ENCODE results near the gene DLG1. TPM values are rescaled to one million over a fixed set of nuclear protein-coding genes. Genes with fewer than 3 reads are reported as not detected.

Gene DLG1
- total RNA-seq, 1 donor from 2014 or later: 116 TPM

DNA sequence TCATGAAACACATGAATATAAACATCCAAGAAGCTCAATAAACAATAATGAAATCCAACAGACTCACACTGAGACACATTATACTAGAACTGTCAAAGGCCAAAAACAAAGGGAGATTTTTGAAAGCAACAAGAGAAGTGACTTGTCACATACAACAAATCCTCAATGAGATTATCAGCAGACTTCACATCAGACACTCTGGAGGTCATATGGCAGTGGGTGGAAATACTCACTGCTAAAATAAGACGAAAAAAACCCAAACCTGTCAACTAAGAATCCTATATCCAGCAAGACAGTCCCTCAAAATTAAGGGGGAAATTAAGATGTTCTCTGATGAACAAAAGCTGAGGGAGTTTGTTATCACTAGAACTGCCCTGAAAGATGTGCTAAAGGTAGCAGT lies 143.4 kb downstream of the DLG1 start:
- ATAC-seq: no peak
- no peak for DNase-seq (ENCODE audit: low spot score)
- intact Hi-C loops (cut with DNase I): no loop called here

DNA sequence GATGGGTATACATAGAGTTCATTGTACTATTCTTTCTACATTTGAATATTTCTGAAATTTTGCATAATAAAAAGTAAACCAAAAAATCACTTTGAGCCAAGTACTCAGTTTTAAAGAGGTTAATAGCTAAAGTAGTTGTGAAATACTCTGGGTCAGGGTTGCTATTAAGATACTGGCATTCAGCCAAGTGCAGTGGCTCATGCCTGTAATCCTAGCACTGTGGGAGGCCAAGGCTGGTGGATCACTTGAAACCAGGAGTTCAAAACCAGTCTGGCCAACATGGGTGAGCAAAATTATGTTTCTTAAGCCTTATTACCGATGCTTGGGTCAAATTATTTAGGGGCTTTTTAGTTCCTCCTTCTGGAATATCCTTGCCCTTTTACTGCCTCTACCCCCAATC lies 146.8 kb downstream of the DLG1 start:
- intact Hi-C loops (cut with DNase I): no loop called here
- DNase-seq (ENCODE audit: low spot score) (no peak), ATAC-seq (peak; percentile 93)

DNA sequence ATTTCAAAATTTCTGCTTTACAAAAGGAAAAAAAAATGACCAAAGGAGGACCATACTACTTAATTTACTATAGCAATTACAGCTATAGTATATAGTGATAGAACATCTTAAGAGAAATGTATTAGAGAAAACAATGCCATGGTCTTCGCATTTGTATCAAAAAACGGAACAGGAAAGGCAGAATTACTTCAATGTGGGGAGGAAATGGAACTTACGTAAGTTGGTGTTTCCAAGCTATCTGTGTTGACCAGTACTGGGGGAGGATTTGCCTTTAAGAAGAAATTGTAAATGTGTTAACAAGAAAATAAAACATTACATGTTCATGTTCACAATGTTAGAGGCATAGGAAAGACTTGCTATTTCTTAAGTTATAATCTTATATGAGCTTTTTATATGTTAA lies 148.9 kb downstream of the DLG1 start:
- intact Hi-C loops (cut with DNase I): no loop called here
- no peak for DNase-seq (ENCODE audit: low spot score)
- no peak for ATAC-seq

DNA sequence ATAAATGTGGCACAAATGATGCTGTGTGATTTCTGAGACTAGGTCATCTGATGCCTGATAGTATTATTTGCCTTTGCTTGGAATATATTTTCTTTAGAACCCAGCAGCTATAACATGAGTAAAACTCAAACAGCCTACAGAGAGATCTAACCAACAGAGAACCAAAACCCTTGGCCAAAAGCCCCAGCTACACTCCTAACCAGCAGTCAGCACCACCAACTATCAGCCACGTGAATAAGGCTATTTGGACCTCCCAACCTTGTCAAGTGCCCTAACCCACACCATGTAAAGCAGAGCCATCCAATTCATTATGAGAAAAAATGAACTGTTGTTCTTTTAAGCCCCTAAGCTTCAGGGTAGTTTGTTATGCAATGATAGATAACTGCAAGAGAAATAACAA lies 154.2 kb downstream of the DLG1 start:
- ATAC-seq (no peak), DNase-seq (ENCODE audit: low spot score) (no peak)
- intact Hi-C loops (cut with DNase I): no loop called here

DNA sequence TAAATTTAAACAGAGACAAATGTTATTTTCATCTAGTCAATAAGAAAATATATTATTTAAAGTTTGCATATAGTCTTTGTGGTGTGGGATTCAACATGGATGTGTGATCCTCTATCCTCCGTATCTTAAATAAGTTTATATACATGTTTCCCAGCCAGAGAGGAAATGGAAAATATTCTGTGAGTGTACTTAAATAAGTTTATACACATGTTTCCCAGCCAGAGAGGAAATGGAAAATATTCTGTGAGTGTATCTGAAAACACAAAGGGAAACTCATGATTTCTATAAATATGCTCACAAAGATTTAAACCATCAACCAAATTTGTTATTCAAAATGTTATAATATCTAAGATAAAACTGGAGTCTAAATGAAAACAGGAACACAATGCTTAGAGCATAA lies 158.8 kb downstream of the DLG1 start:
- intact Hi-C loops (cut with DNase I): no loop called here

DNA sequence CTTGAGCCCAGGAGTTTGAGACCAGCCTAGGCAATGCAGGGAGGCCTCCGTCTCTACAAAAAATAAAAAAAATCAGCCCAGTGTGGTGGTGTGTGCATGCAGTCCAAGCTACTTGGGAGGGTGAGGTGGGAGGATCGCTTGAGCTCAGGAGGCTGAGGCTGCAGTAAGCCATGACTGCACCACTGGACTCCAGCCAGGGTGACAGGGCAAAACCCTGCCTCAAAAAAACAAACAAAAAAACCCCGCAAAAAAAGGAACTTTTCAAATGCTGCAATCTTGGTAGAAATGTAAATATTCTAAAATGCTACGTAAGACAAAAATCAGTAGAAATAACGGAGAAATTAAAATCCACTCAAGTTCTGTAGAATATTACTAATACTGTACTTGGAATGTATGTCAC lies 160.7 kb downstream of the DLG1 start:
- no peak for ATAC-seq
- DNase-seq (ENCODE audit: low spot score): no peak
- intact Hi-C loops (cut with DNase I): no loop called here

More for the DNA sequence above, 158.8 kb downstream of the DLG1 start:
- ATAC-seq: no peak
- no peak for DNase-seq (ENCODE audit: low spot score)

DNA sequence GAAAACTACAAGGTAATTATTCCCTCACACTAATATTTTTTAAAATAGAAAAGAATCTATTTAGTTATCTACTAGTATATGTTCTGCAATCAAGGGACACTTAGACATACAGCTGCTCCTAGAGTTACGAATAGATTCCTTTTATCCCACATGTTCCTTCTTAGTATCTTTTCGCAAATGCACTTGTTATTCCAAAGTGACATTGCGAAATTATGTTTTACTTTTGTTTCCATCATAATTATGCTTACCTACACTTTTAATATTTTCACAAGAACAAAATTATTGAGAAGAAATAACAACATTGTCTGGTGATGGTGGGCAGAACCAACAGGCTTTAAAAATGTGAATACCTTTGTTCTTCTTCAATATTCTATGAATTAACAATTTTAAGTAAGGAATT lies 161.7 kb downstream of the DLG1 start:
- no peak for ATAC-seq
- DNase-seq (ENCODE audit: low spot score): no peak
- intact Hi-C loops (cut with DNase I): no loop called here

DNA sequence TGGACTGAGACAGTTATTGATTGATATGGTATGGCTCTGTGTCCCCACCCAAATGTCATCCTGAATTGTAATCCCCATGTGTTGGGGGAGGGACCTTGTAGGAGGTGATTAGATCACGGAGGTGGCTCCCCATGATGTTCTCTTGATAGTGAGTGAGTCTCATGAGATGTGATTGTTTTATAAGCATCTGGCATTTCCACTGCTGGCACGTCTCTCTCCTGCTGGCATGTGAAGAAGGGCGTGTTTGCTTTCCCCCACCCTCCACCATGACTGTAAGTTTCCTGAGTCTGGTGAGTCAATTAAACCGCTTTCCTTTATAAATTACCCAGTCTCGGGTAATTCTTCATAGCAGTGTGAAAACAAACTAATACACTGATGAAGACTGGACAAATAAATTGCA lies 163.2 kb downstream of the DLG1 start:
- no peak for ATAC-seq
- intact Hi-C loops (cut with DNase I): no loop called here
- DNase-seq (ENCODE audit: low spot score): no peak

DNA sequence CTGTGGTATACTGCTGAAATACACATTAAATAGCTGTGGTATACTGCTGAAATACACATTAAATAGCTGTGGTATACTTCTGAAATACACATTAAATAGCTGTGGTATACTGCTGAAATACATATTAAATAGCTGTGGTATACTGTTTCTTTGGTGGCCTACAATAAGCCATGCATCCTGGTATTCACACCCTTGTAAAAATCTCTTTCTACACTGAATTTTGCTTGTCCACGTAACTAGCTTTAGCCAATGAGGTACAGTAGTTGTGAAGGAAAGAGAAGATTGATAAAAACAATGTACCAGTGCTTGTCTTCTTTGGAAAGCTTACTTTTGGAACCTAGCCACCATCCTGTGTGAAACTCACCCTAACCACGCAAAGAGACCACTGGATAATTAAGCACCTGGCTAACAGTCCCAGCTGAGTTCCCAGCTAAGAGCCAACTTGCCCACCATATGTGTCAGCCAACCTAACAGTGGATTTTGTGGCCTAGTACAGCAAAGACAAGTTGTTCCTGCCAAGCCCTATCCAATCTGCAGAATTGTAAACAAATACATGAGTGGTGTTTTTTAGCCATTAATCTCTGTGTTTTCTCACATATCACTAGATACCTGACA lies 165.4 kb downstream of the DLG1 start:
- ATAC-seq (no peak), DNase-seq (ENCODE audit: low spot score) (no peak)
- intact Hi-C loops (cut with DNase I): no loop called here

DNA sequence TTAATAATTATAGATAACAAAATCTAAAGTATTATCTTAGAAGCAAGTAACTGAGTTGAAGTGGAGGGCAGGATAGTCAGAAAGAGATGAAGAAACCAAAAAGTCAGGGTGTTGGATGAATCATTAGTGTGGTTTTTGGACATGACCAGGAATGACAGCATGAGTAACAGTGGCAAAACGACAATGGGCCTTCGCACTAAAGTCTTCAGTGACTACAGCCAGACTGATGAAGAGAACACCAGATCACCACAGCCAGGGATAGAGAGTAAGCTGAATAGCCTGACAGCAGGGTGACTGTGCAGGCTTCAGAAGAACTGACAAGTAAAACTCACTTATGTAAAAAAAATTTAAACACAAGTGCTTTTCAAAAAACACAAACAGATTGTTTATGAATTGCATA lies 172.8 kb downstream of the DLG1 start:
- intact Hi-C loops (cut with DNase I): no loop called here

DNA sequence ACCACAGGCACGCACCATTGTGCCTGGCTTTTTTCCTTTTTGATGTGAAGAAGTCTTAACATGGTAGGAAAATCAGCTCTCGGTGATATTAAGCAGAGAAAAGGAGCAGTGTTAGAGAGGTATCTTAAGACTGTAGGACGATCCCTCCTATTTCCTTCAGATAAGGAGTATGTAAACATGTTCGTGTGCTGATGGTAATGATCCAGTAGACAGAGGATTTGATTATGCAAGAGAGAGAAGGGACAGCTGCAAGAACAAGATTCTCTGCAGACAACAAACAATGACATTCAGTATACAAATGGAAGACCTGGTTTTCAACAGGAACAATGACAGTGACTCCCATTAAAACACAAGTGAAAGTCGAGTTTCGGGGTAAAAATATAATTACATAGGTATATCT lies 173.7 kb downstream of the DLG1 start:
- intact Hi-C loops (cut with DNase I): no loop called here
- no peak for ATAC-seq

More for the DNA sequence above, 172.8 kb downstream of the DLG1 start:
- no peak for ATAC-seq
- no peak for DNase-seq (ENCODE audit: low spot score)

DNA sequence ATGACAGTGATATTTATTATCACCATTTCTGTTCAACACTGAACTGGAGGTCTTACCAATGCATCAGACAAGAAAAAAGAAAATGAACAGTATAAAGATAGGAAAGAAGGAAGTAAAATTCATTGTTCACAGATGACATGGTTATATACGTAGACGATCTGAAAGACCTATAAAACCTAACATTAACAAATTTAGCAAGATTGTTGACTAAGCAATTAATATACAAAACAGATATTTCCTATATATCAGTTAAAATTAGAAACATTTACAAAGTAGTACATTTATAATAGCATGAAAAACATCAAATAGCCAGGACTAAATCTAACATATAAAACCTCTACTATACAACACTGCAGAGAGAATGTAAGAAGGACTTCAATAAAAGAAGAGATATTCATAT lies 176.0 kb downstream of the DLG1 start:
- intact Hi-C loops (cut with DNase I): no loop called here
- no peak for ATAC-seq
- DNase-seq (ENCODE audit: low spot score): no peak

More for the DNA sequence above, 173.7 kb downstream of the DLG1 start:
- no peak for DNase-seq (ENCODE audit: low spot score)

DNA sequence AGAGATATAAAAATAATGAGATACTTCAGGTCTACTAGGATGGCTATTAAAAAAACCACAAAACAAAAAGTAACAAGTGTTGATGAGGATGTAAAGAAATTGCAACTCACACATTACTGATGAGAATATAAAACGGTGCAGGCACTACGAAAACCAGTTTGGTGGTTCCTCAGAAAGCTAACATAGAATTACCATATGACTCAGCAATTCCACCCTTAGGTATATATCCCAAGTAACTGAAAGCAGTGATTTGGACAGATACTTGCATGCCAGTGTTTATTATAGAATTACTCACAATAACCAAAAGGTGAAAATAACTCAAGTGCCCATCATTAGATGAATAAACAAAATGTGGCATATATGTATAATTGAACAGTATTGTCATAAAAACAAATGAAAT lies 181.3 kb downstream of the DLG1 start:
- no peak for ATAC-seq
- DNase-seq (ENCODE audit: low spot score): no peak
- intact Hi-C loops (cut with DNase I): no loop called here

DNA sequence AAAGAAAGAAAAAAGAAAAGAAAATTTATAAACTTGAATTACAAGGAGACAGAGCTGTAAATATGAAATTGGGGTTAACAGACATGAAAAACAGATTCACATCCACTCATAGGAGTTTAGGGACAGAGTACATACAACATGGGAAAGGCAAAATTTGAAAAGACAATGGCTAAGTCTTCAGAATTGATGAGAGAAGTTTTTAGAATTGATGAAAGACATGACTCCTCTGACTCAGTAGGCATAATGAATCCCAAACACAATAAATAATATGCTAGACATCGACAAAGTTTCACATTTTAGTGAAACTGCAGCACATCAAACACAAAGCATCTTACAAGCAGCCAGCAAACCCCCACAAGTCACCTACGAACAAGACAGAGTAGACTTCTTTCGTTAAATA lies 184.4 kb downstream of the DLG1 start:
- intact Hi-C loops (cut with DNase I): no loop called here
- ATAC-seq (no peak), DNase-seq (ENCODE audit: low spot score) (no peak)

DNA sequence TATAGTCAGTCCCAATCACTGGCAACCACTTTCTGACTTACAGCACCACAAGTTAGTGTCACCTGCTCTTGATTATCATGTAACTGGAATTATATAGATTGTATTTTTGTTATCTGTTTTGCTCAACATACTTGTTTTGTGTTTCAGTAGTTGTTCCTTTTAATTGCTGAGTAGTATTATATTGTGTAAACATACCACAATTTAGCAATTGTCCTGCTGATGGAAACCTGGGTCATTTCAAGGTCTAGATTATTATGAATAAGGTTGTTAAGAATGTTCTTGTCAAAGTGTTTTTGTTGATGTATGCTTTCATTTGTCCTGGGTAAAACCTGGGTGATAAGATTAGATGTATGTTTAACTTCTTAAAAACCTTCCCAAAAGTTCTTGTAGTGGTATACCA lies 186.7 kb downstream of the DLG1 start:
- no peak for ATAC-seq
- intact Hi-C loops (cut with DNase I): no loop called here
- no peak for DNase-seq (ENCODE audit: low spot score)

DNA sequence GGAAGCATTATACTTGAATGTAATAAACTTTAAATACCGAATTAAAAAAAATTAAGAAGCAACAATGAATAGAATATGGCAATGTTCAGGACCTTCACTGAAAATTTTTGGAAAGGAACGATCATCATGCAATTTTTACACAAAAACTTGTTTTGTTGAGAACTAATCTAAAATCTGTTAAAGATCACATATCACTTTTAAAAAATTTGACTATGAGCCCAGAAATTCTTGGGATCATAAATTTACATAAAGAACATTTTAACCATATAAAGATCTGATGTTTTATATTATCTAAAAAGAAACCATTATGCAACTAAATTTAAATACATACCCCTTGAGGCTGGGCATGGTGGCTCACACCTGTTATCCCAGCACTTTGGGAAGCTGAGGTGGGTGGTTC lies 192.6 kb downstream of the DLG1 start:
- intact Hi-C loops (cut with DNase I): no loop called here
- no peak for ATAC-seq

DNA sequence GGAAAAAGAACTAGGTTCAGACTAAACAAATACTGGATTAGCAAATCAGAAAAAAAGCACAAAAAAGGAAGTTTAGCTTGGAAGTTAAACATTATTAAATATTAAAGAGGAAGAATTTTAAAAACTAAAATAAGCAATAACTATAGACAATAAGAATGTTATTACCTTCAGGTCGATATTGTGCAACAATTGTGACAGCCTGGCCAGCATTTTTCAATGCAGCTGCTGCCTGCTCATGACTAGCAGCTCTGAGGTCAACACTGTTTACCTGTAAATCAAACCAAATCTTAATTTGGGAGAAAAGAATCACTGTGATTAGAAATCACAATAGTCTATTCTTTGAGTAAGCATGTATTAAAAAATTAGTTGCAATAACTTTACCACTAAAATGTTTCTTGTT lies 193.7 kb downstream of the DLG1 start:
- intact Hi-C loops (cut with DNase I): no loop called here

More for the DNA sequence above, 192.6 kb downstream of the DLG1 start:
- no peak for DNase-seq (ENCODE audit: low spot score)

DNA sequence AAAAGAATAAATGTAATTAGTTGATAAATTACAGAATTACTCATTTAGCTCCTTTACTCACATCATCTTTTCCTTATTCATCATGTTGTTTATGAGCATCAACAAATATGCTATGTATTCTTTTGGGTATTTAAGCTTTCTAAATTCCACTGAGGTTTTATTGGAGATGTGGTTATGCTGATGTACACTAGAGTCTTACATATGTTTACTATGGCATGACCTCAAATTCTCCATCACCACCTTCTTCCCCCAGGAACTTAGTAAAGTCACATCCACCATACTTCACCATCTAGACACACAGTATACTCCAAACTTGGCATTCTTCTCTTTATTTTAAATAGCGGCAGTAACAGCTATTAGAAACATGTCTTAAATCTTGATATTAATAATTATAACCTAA lies 194.6 kb downstream of the DLG1 start:
- intact Hi-C loops (cut with DNase I): no loop called here
- no peak for ATAC-seq
- no peak for DNase-seq (ENCODE audit: low spot score)

More for the DNA sequence above, 193.7 kb downstream of the DLG1 start:
- no peak for DNase-seq (ENCODE audit: low spot score)
- ATAC-seq: no peak

DNA sequence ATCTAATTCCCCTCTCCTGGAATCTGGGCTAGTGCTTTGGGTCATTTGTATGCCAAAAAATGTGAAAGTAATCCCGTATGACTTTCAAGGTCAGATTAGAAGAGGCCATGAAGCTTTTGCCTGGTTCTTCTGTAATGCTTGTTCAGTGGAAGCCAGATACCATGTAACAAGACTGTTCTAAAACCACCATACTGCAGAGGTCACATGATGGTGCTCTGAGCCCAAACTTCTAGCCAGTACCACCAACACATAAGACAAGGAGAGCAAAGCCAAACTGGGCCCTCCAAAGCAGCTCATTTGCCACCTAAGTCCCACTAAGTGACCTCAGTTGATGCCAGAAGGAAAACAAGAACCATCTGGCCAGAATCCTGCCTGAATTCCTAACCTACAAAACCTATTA lies 204.5 kb downstream of the DLG1 start:
- ATAC-seq: no peak
- intact Hi-C loops (cut with DNase I): no loop called here
- DNase-seq (ENCODE audit: low spot score): no peak

DNA sequence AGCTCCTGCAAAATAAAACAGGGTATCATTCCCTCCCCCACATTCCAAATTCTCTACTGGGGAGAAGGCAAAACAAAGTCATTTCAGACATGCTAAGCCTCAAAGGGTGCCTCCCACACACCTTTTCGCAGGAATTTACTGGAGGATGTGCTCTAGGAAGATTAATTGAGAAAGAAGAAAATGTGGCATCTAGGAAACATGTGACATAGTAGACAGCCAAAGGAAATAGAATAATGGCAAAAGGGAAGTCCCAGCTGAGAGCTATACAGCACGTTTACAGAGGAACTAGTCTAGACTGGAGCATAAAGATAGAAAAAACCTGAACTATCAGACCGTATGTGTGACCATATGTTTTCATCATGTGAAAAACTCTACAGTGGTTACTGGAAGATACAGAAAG lies 210.0 kb downstream of the DLG1 start:
- ATAC-seq: no peak
- no peak for DNase-seq (ENCODE audit: low spot score)
- intact Hi-C loops (cut with DNase I): no loop called here

DNA sequence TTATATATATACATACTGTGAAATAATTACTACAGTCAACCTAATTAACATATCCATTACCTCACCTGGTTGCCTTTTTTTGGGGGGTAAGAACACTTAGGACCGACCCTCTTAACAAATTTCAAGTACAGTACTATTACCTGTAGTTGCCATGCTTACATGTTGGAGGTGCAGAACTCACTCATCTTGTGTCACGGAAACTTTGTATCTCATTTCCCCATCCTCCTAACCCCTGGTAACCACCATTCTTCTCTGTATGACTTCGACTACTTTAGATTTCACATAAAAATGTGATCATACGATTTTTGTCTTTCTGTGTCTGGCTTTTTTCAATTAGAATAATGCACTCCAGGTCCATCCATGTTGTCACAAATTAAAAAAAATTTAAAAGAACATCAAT lies 213.3 kb downstream of the DLG1 start:
- no peak for ATAC-seq
- no peak for DNase-seq (ENCODE audit: low spot score)
- intact Hi-C loops (cut with DNase I): no loop called here

DNA sequence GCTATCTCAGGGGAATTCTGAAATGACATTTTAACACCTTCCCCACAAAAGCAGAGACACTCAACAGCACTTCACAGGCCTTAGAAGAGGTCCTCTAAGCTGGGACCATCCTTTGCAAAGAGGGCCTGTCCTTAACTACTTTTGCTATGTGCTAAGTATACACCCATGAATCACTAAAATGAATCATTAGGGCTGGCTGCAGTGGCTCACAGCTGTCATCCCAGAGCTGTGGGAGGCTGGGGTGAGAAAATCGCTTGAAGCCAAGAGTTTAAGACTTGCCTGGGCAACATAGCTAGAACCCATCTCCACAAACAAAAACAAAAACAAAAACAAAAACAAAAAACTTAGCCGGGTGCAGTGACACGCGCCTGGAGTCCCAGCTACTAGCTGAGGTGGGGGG lies 214.9 kb downstream of the DLG1 start:
- DNase-seq (ENCODE audit: low spot score) (no peak), ATAC-seq (no peak)
- intact Hi-C loops (cut with DNase I): no loop called here

All from sciatic nerve (tissue), 2 donors.